Skeletal muscle satellite cell (primary cell): Measurements from ENCODE around the gene GH1.
"Not testable (repeated sequence)": the region's sequence is repeated elsewhere in the genome, so short reads cannot be mapped to it uniquely, and the experiment has no call there.

ENCODE experiments used
- H3K27me3 ChIP-seq: 2 replicates; pipeline ENCODE4 v1.7.0; 2013; ENCODE audit warnings: low read length; ENCODE audit not compliant: control insufficient read depth, insufficient read depth
- H3K36me3 ChIP-seq: 2 replicates; pipeline ENCODE4 v1.7.0; 2013; ENCODE audit warnings: mild to moderate bottlenecking, control low read depth, low read length; ENCODE audit not compliant: insufficient read depth
- H3K4me1 ChIP-seq: 2 replicates; pipeline ENCODE4 v1.7.0; 2013; ENCODE audit warnings: low read length; ENCODE audit not compliant: control insufficient read depth, insufficient read depth
- H3K4me2 ChIP-seq: 2 replicates; pipeline ENCODE4 v1.7.0; 2013; ENCODE audit warnings: mild to moderate bottlenecking, low read length
- H3K4me3 ChIP-seq: 2 replicates; pipeline ENCODE4 v1.7.0; 2013; ENCODE audit warnings: low read length
- H3K9ac ChIP-seq: 2 replicates; pipeline ENCODE4 v1.7.0; 2013; ENCODE audit warnings: mild to moderate bottlenecking, low read depth, low read length, moderate library complexity
- H3K9me3 ChIP-seq: replicated peaks from 2 replicates; pipeline ENCODE4 v1.7.0; 2013; ENCODE audit warnings: mild to moderate bottlenecking, control low read depth, low read length

The GH1 gene

GRCh38 chr17:63907161-63907778, 11.4 kb downstream of the GH1 start:
- not testable (repeated sequence) for H3K4me2 ChIP-seq, H3K4me1 ChIP-seq, H3K9me3 ChIP-seq, H3K36me3 ChIP-seq, H3K4me3 ChIP-seq, H3K9ac ChIP-seq
- peaks cover 59% of the 10 kb centered on the region for H3K27me3 ChIP-seq

- not testable (repeated sequence) for H3K4me3 ChIP-seq, H3K9me3 ChIP-seq, H3K9ac ChIP-seq, H3K4me2 ChIP-seq, H3K4me1 ChIP-seq, H3K36me3 ChIP-seq
- H3K27me3 ChIP-seq, result peaks cover 61% of the 10 kb centered on the region
Observed at GRCh38 chr17:63904796-63905195, 13.8 kb downstream of the GH1 start.

- H3K9ac ChIP-seq, H3K4me1 ChIP-seq, H3K4me2 ChIP-seq, H3K9me3 ChIP-seq, H3K36me3 ChIP-seq, H3K4me3 ChIP-seq: not testable (repeated sequence)
- H3K27me3 ChIP-seq, result peaks cover 63% of the 10 kb centered on the region
Observed at GRCh38 chr17:63903787-63904201, 14.8 kb downstream of the GH1 start.

GRCh38 chr17:63901971-63902370, 16.7 kb downstream of the GH1 start:
- peaks cover 48% of the 10 kb centered on the region for H3K27me3 ChIP-seq
- not testable (repeated sequence) for H3K4me2 ChIP-seq, H3K9ac ChIP-seq, H3K36me3 ChIP-seq, H3K9me3 ChIP-seq, H3K4me1 ChIP-seq, H3K4me3 ChIP-seq

- not testable (repeated sequence) for H3K36me3 ChIP-seq, H3K9me3 ChIP-seq, H3K4me2 ChIP-seq, H3K9ac ChIP-seq, H3K4me1 ChIP-seq, H3K4me3 ChIP-seq
- H3K27me3 ChIP-seq, result peaks cover 42% of the 10 kb centered on the region
Observed at GRCh38 chr17:63898899-63899798, 19.5 kb downstream of the GH1 start.

GRCh38 chr17:63896524-63897354, 21.9 kb downstream of the GH1 start, which contains the start of gene CSH1:
Gene CSH1, minus strand, starts transcription at chr17:63896574. Its CDS starts 63 bp downstream, at chr17:63896511.
- not testable (repeated sequence) for H3K4me2 ChIP-seq, H3K4me3 ChIP-seq, H3K4me1 ChIP-seq, H3K9ac ChIP-seq, H3K9me3 ChIP-seq, H3K36me3 ChIP-seq
- peaks cover 27% of the 10 kb centered on the region for H3K27me3 ChIP-seq

- not testable (repeated sequence) for H3K4me3 ChIP-seq, H3K9ac ChIP-seq, H3K9me3 ChIP-seq, H3K4me2 ChIP-seq, H3K36me3 ChIP-seq, H3K4me1 ChIP-seq
- H3K27me3 ChIP-seq, result peaks cover 21% of the 10 kb centered on the region
Observed at GRCh38 chr17:63894821-63895220, 23.8 kb downstream of the GH1 start.

- not testable (repeated sequence) for H3K9me3 ChIP-seq, H3K36me3 ChIP-seq, H3K9ac ChIP-seq, H3K4me3 ChIP-seq, H3K4me2 ChIP-seq, H3K4me1 ChIP-seq
- peaks cover 14% of the 10 kb centered on the region for H3K27me3 ChIP-seq
Observed at GRCh38 chr17:63894021-63894420, 24.6 kb downstream of the GH1 start.

- H3K9me3 ChIP-seq, H3K9ac ChIP-seq, H3K4me3 ChIP-seq, H3K36me3 ChIP-seq, H3K4me2 ChIP-seq, H3K4me1 ChIP-seq: not testable (repeated sequence)
- peaks cover 16% of the 10 kb centered on the region for H3K27me3 ChIP-seq
Observed at GRCh38 chr17:63892316-63893037, 26.2 kb downstream of the GH1 start.

GRCh38 chr17:63889026-63889848, 29.4 kb downstream of the GH1 start:
- H3K4me2 ChIP-seq, H3K4me3 ChIP-seq: not testable (repeated sequence)
- H3K27me3 ChIP-seq, result peaks cover 18% of the 10 kb centered on the region

More at GRCh38 chr17:63889026-63889848, 29.4 kb downstream of the GH1 start:
- not testable (repeated sequence) for H3K9me3 ChIP-seq, H3K9ac ChIP-seq, H3K4me1 ChIP-seq, H3K36me3 ChIP-seq
